Psoas muscle (tissue), 8 donors: ENCODE measurements around the gene TPRN. TPM values are rescaled to one million over a fixed set of nuclear protein-coding genes. Genes with fewer than 3 reads are reported as not detected.

Experiments used
- ATAC-seq, 4 donors: fragments of 200-7000 bp; cut with Tn5 transposase; one replicate each; pipeline ENCODE4 v1.9.1; 2020; ENCODE audit warnings: moderate library complexity in 3 of 4, mild to moderate bottlenecking in 2 of 4
- DNase-seq, 2 donors: peaks; one replicate each; pipeline ENCODE4 v3.0.0-alpha.2; 2020
- H3K27ac ChIP-seq: fragments of 200-600 bp; one replicate; pipeline ENCODE4 v1.8.0; 2022
- H3K27me3 ChIP-seq, 3 donors: fragments of 200-600 bp in 1 of 3; one replicate each; pipeline versions ENCODE4 v1.6.1 to v1.8.0; 2013 to 2022; ENCODE audit warnings: low read length in 2 of 3, mild to moderate bottlenecking in 2 of 3, moderate library complexity in 1 of 3; ENCODE audit not compliant: insufficient read depth in 3 of 3
- H3K36me3 ChIP-seq, 2 donors: fragments of 200-600 bp in 1 of 2; one replicate each; pipeline versions ENCODE4 v1.6.1 to v1.8.0; 2013 to 2022; ENCODE audit warnings: low read depth in 1 of 2, mild to moderate bottlenecking in 1 of 2, moderate library complexity in 1 of 2; ENCODE audit not compliant: insufficient read depth in 1 of 2
- H3K4me1 ChIP-seq: fragments of 200-600 bp; one replicate; pipeline ENCODE4 v1.8.0; 2022
- H3K4me3 ChIP-seq: fragments of 200-600 bp; one replicate; pipeline ENCODE4 v1.8.0; 2022; ENCODE audit warnings: mild to moderate bottlenecking
- H3K9me3 ChIP-seq: fragments of 200-600 bp; one replicate; pipeline ENCODE4 v1.8.0; 2022
- WGBS, 3 donors: extraction: QIAGEN DNeasy Blood & Tissue Kit; methylation state at CpG; one replicate each; pipeline versions ENCODE4 v1.1.6 to v1.1.7; 2013; 5-methylcytosine and 5-hydroxymethylcytosine counted together
- intact Hi-C, 2 donors: fragments of 100-400 bp; cut with DNase I; formaldehyde crosslinking; loops; one replicate each; pipeline versions ENCODE4 v1.11.0 to v1.14.2; 2022
- polyA plus RNA-seq, 3 donors: library from polyadenylated mRNA; stranded (reverse); fragments of 200-250 nt; gene quantifications; one replicate each; pipeline ENCODE4 v1.2.3, GENCODE V29; 2013
- total RNA-seq, 4 donors: library from RNA; stranded (reverse); fragmentation: NEBNext Ultra II Directional in 2 of 4; extraction: Animal tissue kit (Norgen Biotek cat#: 25700) in 2 of 4; gene quantifications; one replicate each; pipeline versions ENCODE4 v1.2.1 to v1.2.4, GENCODE V29; 2021 to 2023
- TF ChIP-seq, protein P1 (sequence below): fragments of 200-600 bp; IDR thresholded peaks from one replicate; pipeline ENCODE4 v1.8.0; 2022; ENCODE audit warnings: antibody characterized with exemption
- donor health status: healthy with polysubstance abuse.
- donor health status: DM: no; HTN: no; CAD: no; lungs with moderate emphysema.
- donor health status: Bipolar disorder and iron deficiency.
- donor health status: healthy.
- donor health status: DM: yes; HTN: yes; CAD: no.
- donor health status: DM: no; HTN: no; CAD: no.
- donor health status: DM: no; HTN: no; CAD: no.
- donor health status: DM: yes; HTN: yes; CAD: no.

Gene TPRN
- total and polyA plus RNA-seq, 7 donors, result 3.6 to 11.3 (median 8.6) TPM

DNA sequence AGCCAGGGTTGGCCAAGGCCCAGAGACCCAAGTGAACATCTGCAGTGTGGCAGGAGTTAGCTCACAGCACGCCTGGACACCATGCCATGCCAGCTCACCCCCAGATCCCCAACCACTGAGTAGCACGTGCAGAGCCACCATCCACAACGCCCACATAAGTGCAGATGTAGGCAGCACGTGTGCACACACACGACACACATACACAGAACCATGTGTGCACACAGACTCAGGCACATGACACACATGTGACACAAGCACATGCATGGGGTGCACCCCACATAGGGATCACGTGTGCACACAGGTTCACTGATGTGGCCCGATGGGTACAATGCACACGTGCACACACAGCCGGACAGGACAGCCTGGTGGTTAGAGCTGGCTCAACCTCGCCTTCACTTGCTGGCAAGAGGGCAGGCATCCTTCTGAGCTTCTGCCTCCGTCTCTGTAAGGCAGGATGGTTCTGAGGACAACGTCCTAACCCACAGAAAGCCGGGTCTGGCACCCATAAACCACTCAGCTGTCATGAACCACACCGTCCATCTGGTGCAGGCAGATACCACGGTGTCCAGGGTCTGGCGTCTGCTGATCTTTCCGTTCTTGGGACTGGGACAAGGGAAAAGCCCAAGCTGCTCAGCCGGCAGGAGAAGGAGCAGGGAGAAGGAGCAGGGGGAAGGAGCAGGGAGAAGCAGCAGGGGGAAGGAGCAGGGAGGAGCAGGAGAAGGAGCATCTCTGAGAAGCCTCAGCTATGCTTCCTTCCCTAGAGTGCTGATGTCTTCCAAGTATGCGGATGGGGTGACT is 42.7 kb downstream of the TPRN start:
- no peak for DNase-seq
- TF ChIP-seq, protein P1, sequence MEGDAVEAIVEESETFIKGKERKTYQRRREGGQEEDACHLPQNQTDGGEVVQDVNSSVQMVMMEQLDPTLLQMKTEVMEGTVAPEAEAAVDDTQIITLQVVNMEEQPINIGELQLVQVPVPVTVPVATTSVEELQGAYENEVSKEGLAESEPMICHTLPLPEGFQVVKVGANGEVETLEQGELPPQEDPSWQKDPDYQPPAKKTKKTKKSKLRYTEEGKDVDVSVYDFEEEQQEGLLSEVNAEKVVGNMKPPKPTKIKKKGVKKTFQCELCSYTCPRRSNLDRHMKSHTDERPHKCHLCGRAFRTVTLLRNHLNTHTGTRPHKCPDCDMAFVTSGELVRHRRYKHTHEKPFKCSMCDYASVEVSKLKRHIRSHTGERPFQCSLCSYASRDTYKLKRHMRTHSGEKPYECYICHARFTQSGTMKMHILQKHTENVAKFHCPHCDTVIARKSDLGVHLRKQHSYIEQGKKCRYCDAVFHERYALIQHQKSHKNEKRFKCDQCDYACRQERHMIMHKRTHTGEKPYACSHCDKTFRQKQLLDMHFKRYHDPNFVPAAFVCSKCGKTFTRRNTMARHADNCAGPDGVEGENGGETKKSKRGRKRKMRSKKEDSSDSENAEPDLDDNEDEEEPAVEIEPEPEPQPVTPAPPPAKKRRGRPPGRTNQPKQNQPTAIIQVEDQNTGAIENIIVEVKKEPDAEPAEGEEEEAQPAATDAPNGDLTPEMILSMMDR, result no peak
- intact Hi-C loops, result no loop called here
- Histone ChIP-seq H3K27ac (no peak overlapping the region), H3K36me3 (no peaks in the 10 kb centered on the region), H3K4me3 (no peak overlapping the region), H3K9me3 (no peaks in the 10 kb centered on the region), H3K27me3 (peaks cover 0 to 78% (median 37%) of the 10 kb centered on the region in 3 donors), H3K4me1 (no peaks in the 10 kb centered on the region)
- WGBS, 3 donors, result 40 to 50% (median 41%) methylated on average over 19 of the region's 19 CpGs
- no peak for ATAC-seq

DNA sequence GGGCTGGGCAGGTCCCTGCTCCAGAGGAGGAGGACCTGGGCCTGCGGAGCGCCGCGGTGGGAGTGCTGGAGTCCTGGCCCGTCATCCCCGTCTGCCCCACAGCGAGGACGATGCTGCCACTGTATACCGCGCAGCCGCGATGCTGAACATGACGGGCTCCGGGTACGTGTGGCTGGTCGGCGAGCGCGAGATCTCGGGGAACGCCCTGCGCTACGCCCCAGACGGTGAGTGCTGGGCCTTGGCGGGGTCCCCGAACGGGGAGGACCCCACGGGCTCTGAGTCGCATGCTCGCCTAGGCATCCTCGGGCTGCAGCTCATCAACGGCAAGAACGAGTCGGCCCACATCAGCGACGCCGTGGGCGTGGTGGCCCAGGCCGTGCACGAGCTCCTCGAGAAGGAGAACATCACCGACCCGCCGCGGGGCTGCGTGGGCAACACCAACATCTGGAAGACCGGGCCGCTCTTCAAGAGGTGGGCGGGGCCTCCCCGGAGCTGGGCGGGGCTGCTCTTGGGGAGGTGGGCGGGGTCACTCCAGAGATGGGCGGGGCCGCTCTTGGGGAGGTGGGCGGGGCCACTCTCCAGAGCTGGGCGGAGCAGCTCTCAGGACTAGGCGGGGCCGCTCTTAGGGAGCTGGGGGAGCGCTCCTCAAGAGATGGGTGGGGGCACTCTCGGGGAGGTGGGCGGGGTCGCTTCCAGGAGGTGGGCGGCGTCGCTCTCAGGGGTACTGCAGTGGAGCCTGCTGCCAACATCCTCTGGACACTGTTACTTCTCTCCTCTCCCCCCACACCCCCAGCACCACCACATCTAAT is 43.8 kb downstream of the TPRN start:
- no peaks in the 10 kb centered on the region for H3K36me3 ChIP-seq
- no peaks in the 10 kb centered on the region for H3K9me3 ChIP-seq
- ATAC-seq, result peak; percentile 70 to 87 (median 78)
- TF ChIP-seq, protein P1, result no peak
- no peaks in the 10 kb centered on the region for H3K4me1 ChIP-seq
- WGBS, 3 donors, result 2 to 4% (median 3%) methylated on average over 52 to 65 of the region's 65 CpGs
- H3K27me3 ChIP-seq, result peaks cover 0 to 69% (median 37%) of the 10 kb centered on the region in 3 donors
- no peak overlapping the region for H3K4me3 ChIP-seq
- intact Hi-C loops, result no loop called here
- no peak for DNase-seq
- H3K27ac ChIP-seq, result no peak overlapping the region

DNA sequence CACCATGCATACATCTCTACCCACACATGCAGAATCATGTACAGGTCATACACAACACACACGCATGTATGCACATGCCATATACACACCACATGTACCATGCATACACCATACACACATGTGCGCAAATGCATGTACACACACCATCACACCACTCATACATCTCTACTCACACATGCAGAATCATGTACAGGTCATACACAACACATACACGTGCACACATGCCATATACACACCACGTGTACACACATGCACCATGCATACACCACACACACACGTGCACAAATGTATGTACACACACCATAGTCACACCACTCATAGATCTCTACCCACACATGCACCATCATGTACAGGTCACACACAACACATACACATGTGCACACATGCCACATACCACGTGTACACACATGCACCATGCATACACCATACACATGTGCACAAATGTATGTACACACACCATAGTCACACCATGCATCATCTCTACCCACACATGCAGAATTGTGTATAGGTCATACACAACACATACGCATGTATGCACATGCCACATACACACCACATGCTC is 47.6 kb downstream of the TPRN start:
- intact Hi-C loops, result no loop called here
- H3K4me3 ChIP-seq, result no peak overlapping the region
- no peaks in the 10 kb centered on the region for H3K4me1 ChIP-seq
- DNase-seq (no peak), ATAC-seq (no peak)
- no peaks in the 10 kb centered on the region for H3K36me3 ChIP-seq
- no peaks in the 10 kb centered on the region for H3K9me3 ChIP-seq
- H3K27ac ChIP-seq, result no peak overlapping the region
- TF ChIP-seq, protein P1, result no peak
- WGBS, 3 donors, result 91 to 93% (median 92%) methylated on average over 7 of the region's 7 CpGs
- peaks cover 0 to 38% (median 19%) of the 10 kb centered on the region in 3 donors for H3K27me3 ChIP-seq

DNA sequence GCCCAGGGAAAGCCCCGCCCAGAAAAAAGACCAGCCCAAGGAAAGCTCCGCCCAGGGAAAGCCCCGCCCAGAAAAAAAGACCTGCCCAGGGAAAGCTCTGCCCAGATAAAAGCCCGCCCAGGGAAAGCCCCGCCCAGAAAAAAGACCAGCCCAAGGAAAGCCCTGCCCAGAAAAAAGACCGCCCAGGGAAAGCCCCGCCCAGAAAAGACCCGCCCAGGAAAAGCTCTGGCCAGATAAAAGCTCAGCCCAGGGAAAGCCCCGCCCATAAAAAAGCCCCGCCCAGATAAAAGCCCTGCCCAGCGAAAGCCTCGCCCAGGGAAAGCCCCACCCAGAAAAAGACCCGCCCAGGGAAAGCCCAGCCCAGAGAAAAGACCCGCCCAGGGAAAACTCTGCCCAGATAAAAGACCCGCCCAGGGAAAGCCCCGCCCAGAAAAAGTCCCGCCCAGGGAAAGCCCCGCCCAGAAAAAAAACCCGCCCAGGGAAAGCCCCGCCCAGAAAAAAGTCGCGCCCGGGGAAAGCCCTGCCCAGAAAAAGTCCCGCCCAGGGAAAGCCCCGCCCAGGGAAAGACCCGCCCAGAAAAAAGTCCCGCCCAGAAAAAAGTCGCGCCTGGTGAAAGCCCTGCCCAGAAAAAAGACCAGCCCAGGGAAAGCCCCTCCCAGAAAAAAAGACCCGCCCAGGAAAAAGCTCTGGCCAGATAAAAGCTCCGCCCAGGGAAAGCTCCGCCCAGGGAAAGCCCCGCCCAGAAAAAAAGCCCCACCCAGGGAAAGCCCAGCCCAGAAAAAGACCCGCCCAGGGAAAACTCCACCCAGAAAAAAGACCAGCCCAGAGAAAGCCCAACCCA is 49.7 kb downstream of the TPRN start:
- Histone ChIP-seq H3K4me1 (no peaks in the 10 kb centered on the region), H3K27me3 (peaks cover 0 to 36% (median 14%) of the 10 kb centered on the region in 3 donors), H3K27ac (no peak overlapping the region), H3K36me3 (no peaks in the 10 kb centered on the region), H3K4me3 (no peak overlapping the region), H3K9me3 (no peaks in the 10 kb centered on the region)
- DNase-seq (peak in 1 of 2 donors; percentile 72), ATAC-seq (peak; percentile 42 to 78 (median 66))
- intact Hi-C loops, result no loop called here
- TF ChIP-seq, protein P1, result no peak
- 23 to 41% (median 38%) methylated on average over 33 to 34 of the region's 34 CpGs for WGBS, 3 donors
